K562 treated with DMSO at 1 percent for 48 hours (cell line): ENCODE measurements around the gene MKRN3. TPM values are rescaled to one million over a fixed set of nuclear protein-coding genes. Genes with fewer than 3 reads are reported as not detected.

Experiments
- total RNA-seq: library from RNA; unstranded; fragments of 300-600 nt; gene quantifications from 2 replicates; pipeline ENCODE4 v1.2.3, GENCODE V29; 2022; ENCODE audit warnings: low replicate concordance; ENCODE audit errors: extremely low read depth

The MKRN3 gene
- total RNA-seq, result not detected in 2 replicates

GRCh38 chr15:23565395-23566070 is at the start of gene MKRN3:
MKRN3 (plus strand) TSS chr15:23565674; CDS start chr15:23565783, 109 bp downstream.

Other genes starting within 250 kb of the MKRN3 start
- not detected in 2 replicates for gene GOLGA6L26, start 231.5 kb upstream of the MKRN3 start, total RNA-seq
- not detected in 2 replicates for gene GOLGA8S, start 210.9 kb upstream of the MKRN3 start, total RNA-seq
- not detected in 2 replicates for gene GOLGA6L2, start 118.4 kb upstream of the MKRN3 start, total RNA-seq
- not detected in 2 replicates for gene MAGEL2, start 82.2 kb downstream of the MKRN3 start, total RNA-seq
- not detected in 2 replicates for gene NDN, start 121.6 kb downstream of the MKRN3 start, total RNA-seq